Measurements from ENCODE around the gene UBE4A.

The UBE4A gene

GRCh38 chr11:118439646-118440045 is 80.2 kb downstream of the UBE4A start:
- no peak for TF ChIP-seq JUND (IDR thresholded peaks at IDR 0.05; ENCODE audit: low read depth)
- in situ Hi-C loops (cut with HindIII; ENCODE audit: low pct_unique_long_range_greater_than_20kb, low sequenced_read_pairs) = no loop called here

GRCh38 chr11:118441770-118442275 is 82.4 kb downstream of the UBE4A start:
- TF ChIP-seq JUND (IDR thresholded peaks at IDR 0.05; ENCODE audit: low read depth) = no peak
- DNase-seq (ENCODE audit: low read depth in 1 of 2, low spot score in 1 of 2) = peak in 1 of 2 experiments; percentile 10
- in situ Hi-C loops (cut with HindIII; ENCODE audit: low pct_unique_long_range_greater_than_20kb, low sequenced_read_pairs) = no loop called here

More at GRCh38 chr11:118439646-118440045, 80.2 kb downstream of the UBE4A start:
- DNase-seq (ENCODE audit: low read depth in 1 of 2, low spot score in 1 of 2) = no peak

GRCh38 chr11:118442301-118442700 is 82.9 kb downstream of the UBE4A start:
- in situ Hi-C loops (cut with HindIII; ENCODE audit: low pct_unique_long_range_greater_than_20kb, low sequenced_read_pairs) = no loop called here
- no peak for DNase-seq (ENCODE audit: low read depth in 1 of 2, low spot score in 1 of 2)

GRCh38 chr11:118442908-118443589 is 83.6 kb downstream of the UBE4A start:
- DNase-seq (ENCODE audit: low read depth in 1 of 2, low spot score in 1 of 2) = no peak
- TF ChIP-seq JUND (IDR thresholded peaks at IDR 0.05; ENCODE audit: low read depth) = no peak
- in situ Hi-C loops (cut with HindIII; ENCODE audit: low pct_unique_long_range_greater_than_20kb, low sequenced_read_pairs) = no loop called here

More at GRCh38 chr11:118442301-118442700, 82.9 kb downstream of the UBE4A start:
- TF ChIP-seq JUND (IDR thresholded peaks at IDR 0.05; ENCODE audit: low read depth) = no peak

- DNase-seq (ENCODE audit: low read depth in 1 of 2, low spot score in 1 of 2) = no peak
- TF ChIP-seq JUND (IDR thresholded peaks at IDR 0.05; ENCODE audit: low read depth) = no peak
- in situ Hi-C loops (cut with HindIII; ENCODE audit: low pct_unique_long_range_greater_than_20kb, low sequenced_read_pairs) = no loop called here
These were observed 84.3 kb downstream of the UBE4A start for GRCh38 chr11:118443590-118444218.

- no peak for TF ChIP-seq JUND (IDR thresholded peaks at IDR 0.05; ENCODE audit: low read depth)
- no peak for DNase-seq (ENCODE audit: low read depth in 1 of 2, low spot score in 1 of 2)
- in situ Hi-C loops (cut with HindIII; ENCODE audit: low pct_unique_long_range_greater_than_20kb, low sequenced_read_pairs) = no loop called here
These were observed 88.0 kb downstream of the UBE4A start for GRCh38 chr11:118447423-118447822.

- no peak for DNase-seq (ENCODE audit: low read depth in 1 of 2, low spot score in 1 of 2)
- in situ Hi-C loops (cut with HindIII; ENCODE audit: low pct_unique_long_range_greater_than_20kb, low sequenced_read_pairs) = no loop called here
- no peak for TF ChIP-seq JUND (IDR thresholded peaks at IDR 0.05; ENCODE audit: low read depth)
These were observed 88.9 kb downstream of the UBE4A start for GRCh38 chr11:118448294-118448693.
